HAP-1 (cell line): ENCODE data around the gene SLC35B4.

Experiments
- DNase-seq, 2 experiments: peaks; one replicate each; pipeline ENCODE4 v3.0.0-alpha.2; 2016 to 2020; ENCODE audit warnings: low spot score in 2 of 2
- H3K27me3 ChIP-seq: fragments of 250-450 bp; sonication (Bioruptor Pico); 2 replicates; pipeline ENCODE4 v1.5.1; 2020; ENCODE audit warnings: low read depth, mild to moderate bottlenecking, moderate library complexity
- H3K36me3 ChIP-seq: fragments of 250-450 bp; sonication (Bioruptor Pico); replicated peaks from 2 replicates; pipeline ENCODE4 v1.5.1; 2020; ENCODE audit warnings: mild to moderate bottlenecking
- H3K4me1 ChIP-seq: fragments of 250-450 bp; sonication (Bioruptor Pico); 2 replicates; pipeline ENCODE4 v1.5.1; 2020; ENCODE audit warnings: mild to moderate bottlenecking
- H3K4me3 ChIP-seq: fragments of 250-450 bp; sonication (Bioruptor Pico); 2 replicates; pipeline ENCODE4 v1.5.1; 2020; ENCODE audit warnings: mild to moderate bottlenecking, moderate library complexity
- H3K9me3 ChIP-seq: fragments of 250-450 bp; sonication (Bioruptor Pico); 2 replicates; pipeline ENCODE4 v1.5.1; 2020; ENCODE audit warnings: mild to moderate bottlenecking, moderate library complexity
- in situ Hi-C: fragments of 300-500 bp; cut with MboI; formaldehyde crosslinking; loops from 3 replicates; pipeline ENCODE4 v1.14.3; 2020; ENCODE audit warnings: low sequenced_read_pairs, inconsistent platforms, mixed read lengths

SLC35B4 gene

GRCh38 chr7:134316539-134317344 is at the start of gene SLC35B4:
Gene SLC35B4 (minus strand): TSS chr7:134316930. CDS start chr7:134316751, 179 bp downstream.
- in situ Hi-C loops: no loop called here
- Histone ChIP-seq H3K4me3 (peak within 1 kb of the TSS; percentile 89), H3K27me3 (no peaks in the 10 kb centered on the region), H3K4me1 (peaks cover 9% of the 10 kb centered on the region), H3K36me3 (no peaks in the 10 kb centered on the region), H3K9me3 (no peaks in the 10 kb centered on the region)
- DNase-seq: peak; percentile 95 to 98

- Histone ChIP-seq H3K4me1 (no peaks in the 10 kb centered on the region), H3K27me3 (peaks cover 5% of the 10 kb centered on the region), H3K36me3 (no peaks in the 10 kb centered on the region), H3K4me3 (no peak overlapping the region), H3K9me3 (no peaks in the 10 kb centered on the region)
- in situ Hi-C loops: no loop called here
- DNase-seq: no peak
These were observed 49.8 kb upstream of the SLC35B4 start for GRCh38 chr7:134366481-134366880.

- DNase-seq: no peak
- no peaks in the 10 kb centered on the region for H3K4me1 ChIP-seq
These were observed 48.8 kb upstream of the SLC35B4 start for GRCh38 chr7:134365341-134366054.

GRCh38 chr7:134364619-134365037 is 47.9 kb upstream of the SLC35B4 start:
- no peaks in the 10 kb centered on the region for H3K36me3 ChIP-seq
- in situ Hi-C loops: no loop called here
- H3K4me1 ChIP-seq: no peaks in the 10 kb centered on the region
- no peak overlapping the region for H3K4me3 ChIP-seq
- H3K9me3 ChIP-seq: no peaks in the 10 kb centered on the region
- H3K27me3 ChIP-seq: peaks cover 5% of the 10 kb centered on the region
- no peak for DNase-seq

More at GRCh38 chr7:134365341-134366054, 48.8 kb upstream of the SLC35B4 start:
- in situ Hi-C loops: no loop called here
- Histone ChIP-seq H3K36me3 (no peaks in the 10 kb centered on the region), H3K4me3 (no peak overlapping the region), H3K27me3 (peaks cover 5% of the 10 kb centered on the region), H3K9me3 (no peaks in the 10 kb centered on the region)

GRCh38 chr7:134362587-134363483 is 46.1 kb upstream of the SLC35B4 start:
- DNase-seq: no peak
- in situ Hi-C loops: no loop called here
- Histone ChIP-seq H3K9me3 (no peaks in the 10 kb centered on the region), H3K27me3 (peaks cover 3% of the 10 kb centered on the region), H3K36me3 (no peaks in the 10 kb centered on the region), H3K4me3 (no peak overlapping the region), H3K4me1 (no peaks in the 10 kb centered on the region)

GRCh38 chr7:134359787-134360432 is 43.2 kb upstream of the SLC35B4 start:
- no peaks in the 10 kb centered on the region; the same call in 1 of the 2 replicates for H3K27me3 ChIP-seq
- H3K9me3 ChIP-seq: no peaks in the 10 kb centered on the region
- in situ Hi-C loops: no loop called here
- no peak for DNase-seq
- no peaks in the 10 kb centered on the region for H3K36me3 ChIP-seq
- no peaks in the 10 kb centered on the region for H3K4me1 ChIP-seq
- H3K4me3 ChIP-seq: no peak overlapping the region

GRCh38 chr7:134357486-134357885 is 40.8 kb upstream of the SLC35B4 start:
- H3K36me3 ChIP-seq: no peaks in the 10 kb centered on the region
- no peaks in the 10 kb centered on the region for H3K9me3 ChIP-seq
- no peak overlapping the region for H3K4me3 ChIP-seq
- no peaks in the 10 kb centered on the region for H3K4me1 ChIP-seq
- no peaks in the 10 kb centered on the region; the same call in 1 of the 2 replicates for H3K27me3 ChIP-seq
- in situ Hi-C loops: no loop called here
- no peak for DNase-seq

GRCh38 chr7:134356421-134356936 is 39.7 kb upstream of the SLC35B4 start:
- no peak for DNase-seq
- in situ Hi-C loops: no loop called here
- Histone ChIP-seq H3K4me3 (no peak overlapping the region), H3K4me1 (no peaks in the 10 kb centered on the region), H3K27me3 (no peaks in the 10 kb centered on the region; the same call in none of the 2 replicates), H3K9me3 (no peaks in the 10 kb centered on the region), H3K36me3 (no peaks in the 10 kb centered on the region)

- no peaks in the 10 kb centered on the region for H3K4me1 ChIP-seq
- no peak for DNase-seq
- H3K4me3 ChIP-seq: no peak overlapping the region
- H3K9me3 ChIP-seq: no peaks in the 10 kb centered on the region
- H3K36me3 ChIP-seq: no peaks in the 10 kb centered on the region
- H3K27me3 ChIP-seq: no peaks in the 10 kb centered on the region; the same call in 1 of the 2 replicates
- in situ Hi-C loops: no loop called here
These were observed 39.2 kb upstream of the SLC35B4 start for GRCh38 chr7:134355927-134356326.

GRCh38 chr7:134355004-134355525 is 38.3 kb upstream of the SLC35B4 start:
- Histone ChIP-seq H3K4me1 (no peaks in the 10 kb centered on the region), H3K27me3 (no peaks in the 10 kb centered on the region; the same call in 1 of the 2 replicates), H3K4me3 (no peak overlapping the region), H3K36me3 (no peaks in the 10 kb centered on the region), H3K9me3 (no peaks in the 10 kb centered on the region)
- no peak for DNase-seq
- in situ Hi-C loops: no loop called here

- no peaks in the 10 kb centered on the region for H3K36me3 ChIP-seq
- in situ Hi-C loops: no loop called here
- H3K27me3 ChIP-seq: no peaks in the 10 kb centered on the region; the same call in 1 of the 2 replicates
- no peak for DNase-seq
- no peaks in the 10 kb centered on the region for H3K4me1 ChIP-seq
- no peak overlapping the region for H3K4me3 ChIP-seq
- no peaks in the 10 kb centered on the region for H3K9me3 ChIP-seq
These were observed 36.7 kb upstream of the SLC35B4 start for GRCh38 chr7:134353411-134353810.

- in situ Hi-C loops: no loop called here
- Histone ChIP-seq H3K4me1 (no peaks in the 10 kb centered on the region), H3K36me3 (no peaks in the 10 kb centered on the region), H3K9me3 (no peaks in the 10 kb centered on the region), H3K27me3 (no peaks in the 10 kb centered on the region; the same call in 1 of the 2 replicates), H3K4me3 (no peak overlapping the region)
- DNase-seq: no peak
These were observed 34.7 kb upstream of the SLC35B4 start for GRCh38 chr7:134351424-134351823.
